Esophagus muscularis mucosa (tissue), 3 donors: ENCODE data around the gene BAG5.

Source experiments
- CTCF ChIP-seq, 3 experiments: fragments of 200-600 bp in 2 of 3; fragments of 450-650 bp in 1 of 3; sonication (generic) in 2 of 3; IDR thresholded peaks; one replicate each; pipeline ENCODE4 v1.5.1; 2017 to 2019; ENCODE audit warnings: antibody characterized with exemption in 3 of 3, mild to moderate bottlenecking in 2 of 3, moderate library complexity in 1 of 3
- POLR2A ChIP-seq: fragments of 450-650 bp; IDR thresholded peaks from one replicate; pipeline ENCODE4 v1.6.1; 2017; ENCODE audit warnings: antibody characterized with exemption, moderate library complexity, mild to moderate bottlenecking, low read depth
- POLR2AphosphoS5 ChIP-seq, 2 donors: sonication (generic); formaldehyde crosslinking; IDR thresholded peaks; one replicate each; pipeline ENCODE4 v1.6.1; 2017; ENCODE audit warnings: antibody characterized with exemption in 2 of 2

- no peak for TF ChIP-seq CTCF (IDR thresholded peaks at IDR 0.05)
- TF ChIP-seq POLR2AphosphoS5 (IDR thresholded peaks at IDR 0.05): no peak
- no peak for TF ChIP-seq POLR2A
These were observed 43.2 kb downstream of the BAG5 start for GRCh38 chr14:103519043-103519836.
